ENCODE data around the gene CNKSR3.

- TF ChIP-seq POLR2A (IDR thresholded peaks at IDR 0.05; ENCODE audit: low read depth, low read length): no peak
- TF ChIP-seq POLR2AphosphoS5 (IDR thresholded peaks at IDR 0.05; ENCODE audit: low read depth, low read length): no peak
- no peak for TF ChIP-seq TAF1 (IDR thresholded peaks at IDR 0.05; ENCODE audit: borderline replicate concordance, low read depth, low read length)
These were observed 120.5 kb downstream of the CNKSR3 start for GRCh38 chr6:154390034-154390433.
